GM13976 (cell line): Measurements from ENCODE around the gene RAB7B.
A peak's percentile ranks its signal among the peaks of the same experiment; 100 is the strongest.

Experiments
- DNase-seq: peaks from one replicate; pipeline ENCODE4 v3.0.0; 2012; ENCODE audit warnings: low spot score
- CTCF ChIP-seq: IDR thresholded peaks from 2 replicates; pipeline ENCODE4 v1.5.1; 2012; ENCODE audit warnings: borderline replicate concordance, mild to moderate bottlenecking; ENCODE audit not compliant: insufficient read depth; ENCODE audit errors: extremely low read depth, missing control alignments, control extremely low read depth
- in situ Hi-C: fragments of 300-500 bp; cut with MboI; formaldehyde crosslinking; loops from one replicate; pipeline ENCODE4 v1.12.0; 2022; ENCODE audit warnings: low sequenced_read_pairs, mixed read lengths, inconsistent platforms; ENCODE audit not compliant: unreplicated experiment

Gene RAB7B

GRCh38 chr1:205977402-205978014, 25.7 kb downstream of the RAB7B start:
- in situ Hi-C loops, result loop anchor here (10.0 kb wide), 1 partner anchor 183 kb away; no protein-coding TSS in a partner anchor
- peak; percentile 83 for DNase-seq
- peak; percentile 97 for TF ChIP-seq CTCF

GRCh38 chr1:205976708-205977401, 26.3 kb downstream of the RAB7B start:
- in situ Hi-C loops, result loop anchor here (10.0 kb wide), 1 partner anchor 182 kb away; no protein-coding TSS in a partner anchor
- DNase-seq, result no peak
- TF ChIP-seq CTCF, result no peak

DNA sequence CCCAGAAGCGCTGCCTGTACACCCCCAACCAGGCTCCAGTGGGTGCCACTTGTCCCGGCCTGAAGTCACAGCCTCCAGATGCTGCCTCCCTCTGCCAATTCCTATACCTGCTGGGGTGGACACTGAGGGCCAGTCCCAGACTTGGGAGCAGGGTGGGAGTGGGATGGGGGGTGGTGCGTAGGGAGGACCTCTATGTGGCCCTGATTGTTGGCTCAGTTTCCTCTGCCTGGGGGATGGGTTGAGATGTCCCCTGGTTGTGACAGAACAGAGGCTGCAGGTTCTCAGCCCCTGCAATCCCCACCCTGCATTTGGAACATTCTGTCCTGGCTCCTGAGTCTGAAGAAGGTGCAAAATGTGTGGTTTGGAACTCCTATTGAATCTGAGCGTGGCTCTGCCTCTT, 27.2 kb downstream of the RAB7B start:
- in situ Hi-C loops, result loop anchor here (10.0 kb wide), 1 partner anchor 181 kb away; no protein-coding TSS in a partner anchor
- no peak for TF ChIP-seq CTCF
- no peak for DNase-seq

GRCh38 chr1:205975387-205975998, 27.7 kb downstream of the RAB7B start:
- no peak for DNase-seq
- in situ Hi-C loops, result loop anchor here (10.0 kb wide), 1 partner anchor 181 kb away; no protein-coding TSS in a partner anchor

GRCh38 chr1:205974712-205975111, 28.5 kb downstream of the RAB7B start:
- TF ChIP-seq CTCF, result no peak
- in situ Hi-C loops, result loop anchor here (10.0 kb wide), 1 partner anchor 180 kb away; no protein-coding TSS in a partner anchor
- DNase-seq, result no peak

More at GRCh38 chr1:205975387-205975998, 27.7 kb downstream of the RAB7B start:
- no peak for TF ChIP-seq CTCF

DNA sequence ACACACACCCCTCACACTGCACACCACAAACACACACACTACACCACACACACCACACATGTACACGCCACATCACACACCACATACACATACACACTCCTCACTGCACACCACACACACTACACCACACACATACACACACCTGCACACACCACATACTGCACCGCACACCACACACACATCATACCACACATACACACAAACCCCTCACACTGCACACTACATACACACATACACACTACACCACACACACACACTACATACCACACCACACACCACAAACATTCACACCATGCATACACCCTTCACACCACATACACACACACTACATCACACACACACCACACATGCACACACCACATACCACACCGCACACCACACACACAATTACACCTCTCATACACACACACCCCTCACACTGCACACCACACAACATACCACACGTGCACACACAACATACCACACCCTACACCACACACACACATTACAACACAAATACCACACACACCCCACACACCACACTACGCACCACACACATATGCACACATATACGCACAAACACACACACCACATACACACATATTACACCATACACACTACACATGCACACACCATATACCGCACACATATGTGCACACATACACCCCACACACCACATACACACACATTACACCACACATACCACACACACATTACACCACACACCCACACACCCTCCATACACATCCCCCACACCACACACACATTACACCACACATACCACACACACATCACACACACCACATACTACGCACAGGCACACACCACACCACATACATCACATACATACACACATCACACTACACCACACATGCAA, 29.6 kb downstream of the RAB7B start:
- no peak for DNase-seq
- in situ Hi-C loops, result loop anchor here (10.0 kb wide), 1 partner anchor 179 kb away; no protein-coding TSS in a partner anchor
- TF ChIP-seq CTCF, result no peak
